Liver (tissue), 9 donors: Measurements from ENCODE around the gene VAC14. TPM values are rescaled to one million over a fixed set of nuclear protein-coding genes. Genes with fewer than 3 reads are reported as not detected.

ENCODE experiments used
- DNase-seq: peaks from one replicate; pipeline ENCODE4 v3.0.0-alpha.2; 2017; ENCODE audit warnings: low spot score
- H3K27ac ChIP-seq, 2 donors: one replicate each; pipeline ENCODE4 v1.7.0; 2013; ENCODE audit warnings: inconsistent platforms in 2 of 2, low read length in 2 of 2, control low read depth in 1 of 2, low read depth in 1 of 2, mild to moderate bottlenecking in 1 of 2
- H3K27me3 ChIP-seq, 4 donors: one replicate each; pipeline versions ENCODE4 v1.6.1 to v1.7.0; 2013; ENCODE audit warnings: low read length in 3 of 4, inconsistent platforms in 1 of 4, mild to moderate bottlenecking in 1 of 4, moderate library complexity in 1 of 4; ENCODE audit not compliant: control insufficient read depth in 4 of 4, insufficient read depth in 4 of 4
- H3K36me3 ChIP-seq, 4 donors: one replicate each; pipeline versions ENCODE4 v1.6.1 to v1.7.0; 2013; ENCODE audit warnings: low read length in 3 of 4, mild to moderate bottlenecking in 3 of 4, low read depth in 1 of 4, moderate library complexity in 1 of 4; ENCODE audit not compliant: control insufficient read depth in 4 of 4, insufficient read depth in 3 of 4
- H3K4me1 ChIP-seq, 4 donors: one replicate each; pipeline versions ENCODE4 v1.6.1 to v1.7.0; 2013; ENCODE audit warnings: low read length in 3 of 4, mild to moderate bottlenecking in 3 of 4, moderate library complexity in 1 of 4; ENCODE audit not compliant: control insufficient read depth in 4 of 4, insufficient read depth in 4 of 4
- H3K4me3 ChIP-seq, 3 donors: one replicate each; pipeline versions ENCODE4 v1.6.1 to v1.7.0; 2013; ENCODE audit warnings: low read length in 3 of 3, control low read depth in 1 of 3, low read depth in 1 of 3, mild to moderate bottlenecking in 1 of 3
- H3K9ac ChIP-seq, 2 donors: one replicate each; pipeline ENCODE4 v1.7.0; 2013; ENCODE audit warnings: low read length in 2 of 2, mild to moderate bottlenecking in 2 of 2, moderate library complexity in 2 of 2, control low read depth in 1 of 2, low read depth in 1 of 2
- H3K9me3 ChIP-seq, 4 donors: one replicate each; pipeline versions ENCODE4 v1.6.1 to v1.7.0; 2013; ENCODE audit warnings: low read length in 3 of 4; ENCODE audit not compliant: control insufficient read depth in 4 of 4
- EGR1 ChIP-seq, 2 donors: IDR thresholded peaks; 2 replicates each; pipeline ENCODE4 v1.6.1; 2016 to 2018; ENCODE audit warnings: antibody characterized with exemption in 2 of 2, low read depth in 2 of 2
- FOXA1 ChIP-seq: IDR thresholded peaks from 2 replicates; pipeline ENCODE4 v1.6.1; 2016; ENCODE audit warnings: antibody characterized with exemption
- FOXA2 ChIP-seq: IDR thresholded peaks from 2 replicates; pipeline ENCODE4 v1.6.1; 2016; ENCODE audit warnings: antibody characterized with exemption
- GABPA ChIP-seq, 2 donors: IDR thresholded peaks in 1 of 2; conservative IDR thresholded peaks in 1 of 2; 2 replicates each; pipeline ENCODE4 v1.6.1; 2016; ENCODE audit warnings: antibody characterized with exemption in 2 of 2, mild to moderate bottlenecking in 1 of 2, moderate library complexity in 1 of 2
- HNF4A ChIP-seq, 2 donors: conservative IDR thresholded peaks; 2 replicates each; pipeline ENCODE4 v1.6.1; 2016; ENCODE audit warnings: antibody characterized with exemption in 2 of 2, mild to moderate bottlenecking in 2 of 2
- HNF4G ChIP-seq: IDR thresholded peaks from 2 replicates; pipeline ENCODE4 v1.6.1; 2016; ENCODE audit warnings: antibody characterized with exemption
- JUND ChIP-seq, 2 donors: IDR thresholded peaks; 2 replicates each; pipeline ENCODE4 v1.6.1; 2016; ENCODE audit warnings: antibody characterized with exemption in 2 of 2
- MAX ChIP-seq: IDR thresholded peaks from 2 replicates; pipeline ENCODE4 v1.6.1; 2016; ENCODE audit warnings: antibody characterized with exemption
- NR2F2 ChIP-seq: IDR thresholded peaks from 2 replicates; pipeline ENCODE4 v1.6.1; 2016; ENCODE audit warnings: antibody characterized with exemption
- RXRA ChIP-seq, 2 donors: IDR thresholded peaks; 2 replicates each; pipeline ENCODE4 v1.6.1; 2017 to 2018; ENCODE audit warnings: antibody characterized with exemption in 2 of 2, mild to moderate bottlenecking in 1 of 2
- SP1 ChIP-seq: IDR thresholded peaks from 2 replicates; pipeline ENCODE4 v1.6.1; 2018; ENCODE audit warnings: antibody characterized with exemption, mild to moderate bottlenecking
- TAF1 ChIP-seq: conservative IDR thresholded peaks from 2 replicates; pipeline ENCODE4 v1.6.1; 2016; ENCODE audit warnings: antibody characterized with exemption, mild to moderate bottlenecking
- YY1 ChIP-seq: IDR thresholded peaks from 2 replicates; pipeline ENCODE4 v1.6.1; 2016; ENCODE audit warnings: antibody characterized with exemption, mild to moderate bottlenecking
- ZBTB33 ChIP-seq: IDR thresholded peaks from 2 replicates; pipeline ENCODE4 v1.6.1; 2016; ENCODE audit warnings: antibody characterized with exemption
- WGBS: extraction: QIAGEN DNeasy Blood & Tissue Kit; methylation state at CpG from one replicate; pipeline ENCODE4 v1.1.7; 2013; 5-methylcytosine and 5-hydroxymethylcytosine counted together
- polyA plus RNA-seq, 2 donors: library from polyadenylated mRNA; stranded (reverse) in 1 of 2; unstranded in 1 of 2; fragments of 200-250 nt in 1 of 2; fragments of >200 nt in 1 of 2; fragmentation: Nextera tagmentation in 1 of 2; extraction: Ambion mirVana in 1 of 2; gene quantifications; one replicate each; pipeline versions ENCODE4 v1.2.1 to v1.2.3, GENCODE V29; 2013 to 2015
- total RNA-seq, 2 donors: library from RNA; depleted of rRNA; stranded (reverse); fragments of >200 nt; gene quantifications; one replicate each; pipeline ENCODE4 v1.2.3, GENCODE V29; 2014
- TF ChIP-seq, protein P1 (sequence below): IDR thresholded peaks from 2 replicates; pipeline ENCODE4 v1.6.1; 2016; ENCODE audit warnings: antibody characterized with exemption, mild to moderate bottlenecking
- TF ChIP-seq, protein P2 (sequence below): fragments of 150-350 bp; IDR thresholded peaks from 2 replicates; pipeline ENCODE4 v1.5.1; 2017; ENCODE audit warnings: improper control_type of control experiment, low read depth, low read length; ENCODE audit not compliant: missing input control
- donor health status: healthy.
- donor health status: healthy.
- donor health status: healthy.
- donor health status: healthy.
- donor health status: healthy.

The VAC14 gene
- total and polyA plus RNA-seq, 4 donors, result 16.7 to 29.8 (median 20.5) TPM

DNA sequence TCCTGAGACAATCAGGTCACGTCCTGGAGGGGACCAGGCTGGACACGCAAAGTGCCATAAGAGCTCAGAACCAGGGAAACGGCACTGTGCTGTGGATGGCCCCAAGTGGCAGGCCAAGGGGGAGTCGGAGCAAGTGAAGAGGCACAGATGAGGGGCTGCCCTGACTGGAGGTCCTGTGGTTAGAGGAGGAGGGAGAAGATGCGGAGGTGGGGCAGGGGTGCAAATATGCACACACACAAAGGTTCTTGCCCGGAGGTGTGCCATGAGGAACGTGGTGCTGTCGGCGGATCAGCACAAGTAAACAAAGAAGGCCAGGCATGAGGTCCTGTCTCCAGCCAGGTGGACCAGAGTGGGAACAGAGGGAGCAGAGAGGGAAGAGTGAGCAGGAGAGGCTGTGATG lies 23.5 kb downstream of the VAC14 start:
- TF ChIP-seq NR2F2 (no peak), EGR1 (IDR thresholded peaks at IDR 0.05; ENCODE audit: low read depth in 2 of 2) (no peak), FOXA1 (no peak), HNF4G (no peak), RXRA (IDR thresholded peaks at IDR 0.05) (no peak), TAF1 (no peak), SP1 (no peak), HNF4A (conservative IDR thresholded peaks at IDR 0.05) (no peak), MAX (no peak), YY1 (no peak), GABPA (IDR thresholded peaks at IDR 0.05 in 1 of 2, conservative IDR thresholded peaks at IDR 0.05 in 1 of 2) (no peak), ZBTB33 (no peak), FOXA2 (no peak), JUND (IDR thresholded peaks at IDR 0.05) (no peak)
- TF ChIP-seq, protein P1, sequence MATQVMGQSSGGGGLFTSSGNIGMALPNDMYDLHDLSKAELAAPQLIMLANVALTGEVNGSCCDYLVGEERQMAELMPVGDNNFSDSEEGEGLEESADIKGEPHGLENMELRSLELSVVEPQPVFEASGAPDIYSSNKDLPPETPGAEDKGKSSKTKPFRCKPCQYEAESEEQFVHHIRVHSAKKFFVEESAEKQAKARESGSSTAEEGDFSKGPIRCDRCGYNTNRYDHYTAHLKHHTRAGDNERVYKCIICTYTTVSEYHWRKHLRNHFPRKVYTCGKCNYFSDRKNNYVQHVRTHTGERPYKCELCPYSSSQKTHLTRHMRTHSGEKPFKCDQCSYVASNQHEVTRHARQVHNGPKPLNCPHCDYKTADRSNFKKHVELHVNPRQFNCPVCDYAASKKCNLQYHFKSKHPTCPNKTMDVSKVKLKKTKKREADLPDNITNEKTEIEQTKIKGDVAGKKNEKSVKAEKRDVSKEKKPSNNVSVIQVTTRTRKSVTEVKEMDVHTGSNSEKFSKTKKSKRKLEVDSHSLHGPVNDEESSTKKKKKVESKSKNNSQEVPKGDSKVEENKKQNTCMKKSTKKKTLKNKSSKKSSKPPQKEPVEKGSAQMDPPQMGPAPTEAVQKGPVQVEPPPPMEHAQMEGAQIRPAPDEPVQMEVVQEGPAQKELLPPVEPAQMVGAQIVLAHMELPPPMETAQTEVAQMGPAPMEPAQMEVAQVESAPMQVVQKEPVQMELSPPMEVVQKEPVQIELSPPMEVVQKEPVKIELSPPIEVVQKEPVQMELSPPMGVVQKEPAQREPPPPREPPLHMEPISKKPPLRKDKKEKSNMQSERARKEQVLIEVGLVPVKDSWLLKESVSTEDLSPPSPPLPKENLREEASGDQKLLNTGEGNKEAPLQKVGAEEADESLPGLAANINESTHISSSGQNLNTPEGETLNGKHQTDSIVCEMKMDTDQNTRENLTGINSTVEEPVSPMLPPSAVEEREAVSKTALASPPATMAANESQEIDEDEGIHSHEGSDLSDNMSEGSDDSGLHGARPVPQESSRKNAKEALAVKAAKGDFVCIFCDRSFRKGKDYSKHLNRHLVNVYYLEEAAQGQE, result no peak
- TF ChIP-seq, protein P2, sequence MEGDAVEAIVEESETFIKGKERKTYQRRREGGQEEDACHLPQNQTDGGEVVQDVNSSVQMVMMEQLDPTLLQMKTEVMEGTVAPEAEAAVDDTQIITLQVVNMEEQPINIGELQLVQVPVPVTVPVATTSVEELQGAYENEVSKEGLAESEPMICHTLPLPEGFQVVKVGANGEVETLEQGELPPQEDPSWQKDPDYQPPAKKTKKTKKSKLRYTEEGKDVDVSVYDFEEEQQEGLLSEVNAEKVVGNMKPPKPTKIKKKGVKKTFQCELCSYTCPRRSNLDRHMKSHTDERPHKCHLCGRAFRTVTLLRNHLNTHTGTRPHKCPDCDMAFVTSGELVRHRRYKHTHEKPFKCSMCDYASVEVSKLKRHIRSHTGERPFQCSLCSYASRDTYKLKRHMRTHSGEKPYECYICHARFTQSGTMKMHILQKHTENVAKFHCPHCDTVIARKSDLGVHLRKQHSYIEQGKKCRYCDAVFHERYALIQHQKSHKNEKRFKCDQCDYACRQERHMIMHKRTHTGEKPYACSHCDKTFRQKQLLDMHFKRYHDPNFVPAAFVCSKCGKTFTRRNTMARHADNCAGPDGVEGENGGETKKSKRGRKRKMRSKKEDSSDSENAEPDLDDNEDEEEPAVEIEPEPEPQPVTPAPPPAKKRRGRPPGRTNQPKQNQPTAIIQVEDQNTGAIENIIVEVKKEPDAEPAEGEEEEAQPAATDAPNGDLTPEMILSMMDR, result no peak
- WGBS, result 92% methylated on average over 9 of the region's 9 CpGs
- peaks cover 6 to 55% (median 24%) of the 10 kb centered on the region in 4 donors for H3K36me3 ChIP-seq

DNA sequence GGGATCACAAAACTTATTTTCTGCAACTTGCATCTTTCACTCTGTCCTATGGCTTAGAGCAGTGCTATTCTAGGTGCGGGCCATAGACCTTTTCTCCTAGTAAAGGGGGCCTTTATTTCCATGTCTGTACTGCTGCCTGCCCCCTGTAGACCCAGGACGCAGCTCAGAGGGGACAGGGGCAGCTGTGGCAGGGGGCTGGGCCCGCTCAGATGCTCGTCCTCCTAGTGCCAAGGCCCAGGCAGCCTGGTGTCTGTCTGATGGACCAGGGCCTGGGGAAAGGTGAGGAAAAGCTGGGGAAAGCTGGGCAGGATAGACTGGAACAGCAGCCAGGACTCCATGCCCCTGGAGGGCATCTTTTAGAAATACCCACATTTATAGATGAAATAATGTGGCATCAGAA lies 25.6 kb downstream of the VAC14 start:
- DNase-seq, result no peak
- Histone ChIP-seq H3K27ac (no peak overlapping the region), H3K9ac (no peak overlapping the region), H3K27me3 (no peaks in the 10 kb centered on the region), H3K4me3 (no peak overlapping the region), H3K36me3 (peaks cover 3 to 38% (median 15%) of the 10 kb centered on the region in 4 donors), H3K4me1 (peaks cover 0 to 6% (median 3%) of the 10 kb centered on the region in 4 donors), H3K9me3 (no peaks in the 10 kb centered on the region)
- TF ChIP-seq GABPA (IDR thresholded peaks at IDR 0.05 in 1 of 2, conservative IDR thresholded peaks at IDR 0.05 in 1 of 2), result no peak
- TF ChIP-seq EGR1 (IDR thresholded peaks at IDR 0.05; ENCODE audit: low read depth in 2 of 2), result no peak
- no peak for TF ChIP-seq TAF1
- WGBS, result 96% methylated on average over 4 of the region's 4 CpGs

More for the DNA sequence above, 23.5 kb downstream of the VAC14 start:
- Histone ChIP-seq H3K4me3 (no peak overlapping the region), H3K9me3 (no peaks in the 10 kb centered on the region), H3K4me1 (no peaks in the 10 kb centered on the region), H3K27ac (no peak overlapping the region), H3K27me3 (no peaks in the 10 kb centered on the region), H3K9ac (no peak overlapping the region)
- DNase-seq, result no peak
